Ovary (tissue), 3 donors: ENCODE measurements around the gene UNKL.

ENCODE experiments used
- CTCF ChIP-seq, 3 donors: fragments of 450-650 bp in 2 of 3; fragments of 200-600 bp in 1 of 3; IDR thresholded peaks; one replicate each; pipeline versions ENCODE4 v1.5.1 to v1.8.0; 2016 to 2022; ENCODE audit warnings: antibody characterized with exemption in 3 of 3, mild to moderate bottlenecking in 1 of 3
- POLR2A ChIP-seq: fragments of 450-650 bp; IDR thresholded peaks from one replicate; pipeline ENCODE4 v1.6.1; 2017; ENCODE audit warnings: antibody characterized with exemption, mild to moderate bottlenecking, moderate library complexity
- donor health status: DM: no; HTN: no; CAD: no.

GRCh38 chr16:1330260-1330914 lies 84.1 kb downstream of the UNKL start:
- no peak for TF ChIP-seq CTCF (IDR thresholded peaks at IDR 0.05)
- no peak for TF ChIP-seq POLR2A
